GM19099 (cell line): ENCODE results near the gene LRRC23.

Experiments used
- POLR2A ChIP-seq: IDR thresholded peaks from 3 replicates; pipeline ENCODE4 v1.6.1; 2011; ENCODE audit warnings: low read depth; ENCODE audit not compliant: insufficient read length; ENCODE audit errors: extremely low read depth

LRRC23 gene

GRCh38 chr12:6899837-6900519 lies 4.6 kb upstream of the LRRC23 start:
- no peak for TF ChIP-seq POLR2A

- no peak for TF ChIP-seq POLR2A
These were observed 2.2 kb upstream of the LRRC23 start for GRCh38 chr12:6902448-6902847.

- no peak for TF ChIP-seq POLR2A
These were observed 900 bp upstream of the LRRC23 start for GRCh38 chr12:6903722-6904121.

GRCh38 chr12:6905414-6906040 lies 905 bp downstream of the LRRC23 start:
- TF ChIP-seq POLR2A: no peak

GRCh38 chr12:6909421-6910145 lies 5.0 kb downstream of the LRRC23 start:
- TF ChIP-seq POLR2A: no peak

- no peak for TF ChIP-seq POLR2A
These were observed 7.7 kb downstream of the LRRC23 start for GRCh38 chr12:6912164-6912935.

GRCh38 chr12:6914246-6914946 lies 9.8 kb downstream of the LRRC23 start, which contains the start of gene ENO2:
ENO2 (plus strand) TSS chr12:6914580; CDS start chr12:6915833, 1,253 bp downstream.
- TF ChIP-seq POLR2A: peak; percentile 47

- no peak for TF ChIP-seq POLR2A
These were observed 10.5 kb downstream of the LRRC23 start for GRCh38 chr12:6914947-6915788.

- TF ChIP-seq POLR2A: no peak
These were observed 11.2 kb downstream of the LRRC23 start for GRCh38 chr12:6915789-6916285.

- TF ChIP-seq POLR2A: no peak
These were observed 12.0 kb downstream of the LRRC23 start for GRCh38 chr12:6916426-6917200.

GRCh38 chr12:6917491-6918231 lies 13.0 kb downstream of the LRRC23 start:
- TF ChIP-seq POLR2A: no peak

- no peak for TF ChIP-seq POLR2A
These were observed 15.0 kb downstream of the LRRC23 start for GRCh38 chr12:6919588-6919987.
